GM12878 (cell line): ENCODE measurements around the gene DNAH9. TPM values are rescaled to one million over a fixed set of nuclear protein-coding genes. Genes with fewer than 3 reads are reported as not detected.

Source experiments
- ATAC-seq: fragments of 200-7000 bp; cut with Tn5 transposase; 3 replicates; pipeline ENCODE4 v1.9.1; 2020; ENCODE audit warnings: mild to moderate bottlenecking, moderate library complexity
- BruUV-seq: library from RNA; stranded (reverse); fragments of 400-500 nt; replicated peaks from 2 replicates; lab custom pipeline; 2021; lab: Mats Ljungman, UMichigan
- CTCF ChIA-PET: fragments of 300-600 bp; sonication (Branson Sonifier 250); formaldehyde crosslinking; extraction: SDS; loops from one replicate; lab custom pipeline; 2021; ENCODE audit warnings: inconsistent platforms; lab: Yijun Ruan, JAX
- POLR2A ChIA-PET: fragments of 350-600 bp; formaldehyde crosslinking; extraction: SDS; loops from one replicate; lab custom pipeline; 2021; ENCODE audit warnings: inconsistent platforms; lab: Charles Lee
- RAD21 ChIA-PET: fragments of 300-600 bp; sonication (Branson Sonifier 250); formaldehyde crosslinking; loops from one replicate; lab custom pipeline; 2023; ENCODE audit warnings: antibody characterized with exemption; ENCODE audit not compliant: unreplicated experiment; lab: Charles Lee
- SMC1A ChIA-PET: fragments of 300-600 bp; sonication (Branson Sonifier 250); formaldehyde crosslinking; loops from one replicate; lab custom pipeline; 2023; ENCODE audit not compliant: unreplicated experiment, uncharacterized antibody; lab: Charles Lee
- DNase-seq: peaks from one replicate; pipeline ENCODE4 v3.0.0-alpha.2; 2011; ENCODE audit warnings: low read depth, low spot score
- FAIRE-seq: peaks from 3 replicates; lab custom pipeline; 2011; peaks lifted over from hg19 to GRCh38; lab: Jason Lieb, UNC
- H2AFZ ChIP-seq: 2 replicates; pipeline ENCODE4 v1.6.0; 2011; ENCODE audit warnings: low read depth, low read length, control low read depth; ENCODE audit not compliant: control insufficient read depth
- H3K27ac ChIP-seq: 2 replicates; pipeline ENCODE4 v1.5.1; 2011; ENCODE audit warnings: control low read depth; ENCODE audit not compliant: control insufficient read depth, insufficient read depth
- H3K27me3 ChIP-seq, 2 experiments: replicated peaks in 1 of 2; 2 replicates each; pipeline versions ENCODE4 v1.6.0 to v1.6.1; 2011; ENCODE audit warnings: low read length in 1 of 2; ENCODE audit not compliant: control insufficient read depth in 2 of 2, insufficient read depth in 2 of 2
- H3K36me3 ChIP-seq, 2 experiments: 2 replicates each; pipeline ENCODE4 v1.5.1; 2011; ENCODE audit warnings: low read length in 1 of 2; ENCODE audit not compliant: control insufficient read depth in 2 of 2, insufficient read depth in 2 of 2
- H3K4me1 ChIP-seq: 2 replicates; pipeline ENCODE4 v1.6.1; 2011; ENCODE audit warnings: mild to moderate bottlenecking, low read length, moderate library complexity, mixed read lengths; ENCODE audit not compliant: control insufficient read depth, insufficient read depth
- H3K4me2 ChIP-seq: 2 replicates; pipeline ENCODE4 v1.6.0; 2011; ENCODE audit warnings: control low read depth; ENCODE audit not compliant: control insufficient read depth, insufficient read depth
- H3K4me3 ChIP-seq: fragments of 200-600 bp; sonication (generic); 2 replicates; pipeline ENCODE4 v1.5.1; 2016
- H3K79me2 ChIP-seq: 2 replicates; pipeline ENCODE4 v1.6.0; 2011; ENCODE audit warnings: low read length; ENCODE audit not compliant: control insufficient read depth, insufficient read depth
- H3K9ac ChIP-seq: 2 replicates; pipeline ENCODE4 v1.8.0; 2011; ENCODE audit warnings: low read length, control low read depth, mixed read lengths; ENCODE audit not compliant: control insufficient read depth, insufficient read depth
- H3K9me3 ChIP-seq: replicated peaks from 3 replicates; pipeline ENCODE4 v1.5.1; 2011; ENCODE audit warnings: mild to moderate bottlenecking, low read length; ENCODE audit not compliant: control insufficient read depth, insufficient read depth
- H4K20me1 ChIP-seq: 2 replicates; pipeline ENCODE4 v1.6.0; 2011; ENCODE audit not compliant: control insufficient read depth, insufficient read depth
- BHLHE40 ChIP-seq, 2 experiments: fragments of 450-650 bp in 1 of 2; IDR thresholded peaks; 2 replicates each; pipeline ENCODE4 v1.6.1; 2011 to 2017; ENCODE audit warnings: low read depth in 2 of 2, borderline replicate concordance in 1 of 2, improper control_type of control experiment in 1 of 2, low read length in 1 of 2, mild to moderate bottlenecking in 1 of 2
- BMI1 ChIP-seq: fragments of 450-650 bp; IDR thresholded peaks from 2 replicates; pipeline ENCODE4 v1.6.1; 2016; ENCODE audit warnings: mild to moderate bottlenecking, moderate library complexity, borderline replicate concordance
- BRCA1 ChIP-seq: IDR thresholded peaks from 2 replicates; pipeline ENCODE4 v1.6.1; 2011; ENCODE audit warnings: low read depth, low read length, improper control_type of control experiment
- CHD2 ChIP-seq: IDR thresholded peaks from 2 replicates; pipeline ENCODE4 v1.6.1; 2011; ENCODE audit warnings: low read depth, low read length, improper control_type of control experiment, borderline replicate concordance
- E2F4 ChIP-seq: IDR thresholded peaks from 2 replicates; pipeline ENCODE4 v1.6.1; 2012; ENCODE audit warnings: low read depth, low read length, improper control_type of control experiment
- SMAD5 ChIP-seq: IDR thresholded peaks from 2 replicates; pipeline ENCODE4 v1.6.1; 2016; ENCODE audit warnings: antibody characterized with exemption, low read depth
- STAT3 ChIP-seq: IDR thresholded peaks from 2 replicates; pipeline ENCODE4 v1.6.1; 2011; ENCODE audit warnings: low read depth, low read length, improper control_type of control experiment
- YBX1 ChIP-seq: fragments of 450-650 bp; IDR thresholded peaks from 2 replicates; pipeline ENCODE4 v1.6.1; 2016; ENCODE audit warnings: antibody characterized with exemption
- ZNF217 ChIP-seq: fragments of 450-650 bp; IDR thresholded peaks from 2 replicates; pipeline ENCODE4 v1.6.1; 2017; ENCODE audit warnings: antibody characterized with exemption, mild to moderate bottlenecking
- WGBS: methylation state at CpG from one replicate; pipeline ENCODE4 v1.1.6; 2016; ENCODE audit warnings: low lambda C conversion rate; ENCODE audit not compliant: insufficient replicate concordance, insufficient coverage; ENCODE audit errors: missing lambda C conversion rate; 5-methylcytosine and 5-hydroxymethylcytosine counted together
- in situ Hi-C: fragments of 300-500 bp; cut with MboI; formaldehyde crosslinking; loops from 9 replicates; pipeline ENCODE4 v1.14.3; 2018; ENCODE audit warnings: mixed read lengths
- intact Hi-C: fragments of 100-400 bp; cut with micrococcal nuclease; formaldehyde crosslinking; loops from one replicate; pipeline ENCODE4 v1.14.2; 2022; ENCODE audit not compliant: unreplicated experiment
- polyA plus RNA-seq, 11 experiments: library from polyadenylated mRNA; depleted of rRNA in 4 of 11; unstranded in 6 of 11; stranded (reverse) in 5 of 11; fragments of >200 nt; fragmentation: Nextera tagmentation in 4 of 11; fragmentation: Illumina TruSeq in 1 of 11; extraction: Ambion mirVana in 4 of 11; extraction: Trizol in 1 of 11; gene quantifications; 1 replicate in 1 of 11; 2 replicates in 10 of 11; pipeline versions ENCODE4 v1.2.1 to v1.2.3, GENCODE V29; 2011 to 2016; ENCODE audit warnings: inconsistent platforms in 2 of 11, missing spikeins in 2 of 11, low read depth in 1 of 11
- total RNA-seq, 4 experiments: library from RNA; depleted of rRNA in 3 of 4; stranded (reverse); fragments of >200 nt in 3 of 4; fragmentation: Illumina TruSeq in 1 of 4; extraction: Trizol in 1 of 4; gene quantifications; 2 replicates each; pipeline versions ENCODE4 v1.2.1 to v1.2.3, GENCODE V29; 2013 to 2021
- TF ChIP-seq, protein P1 (sequence below): IDR thresholded peaks from 2 replicates; pipeline ENCODE4 v1.6.1; 2011; ENCODE audit warnings: borderline replicate concordance, low read depth, mild to moderate bottlenecking, moderate library complexity, low read length; ENCODE audit not compliant: insufficient read depth, poor library complexity, severe bottlenecking

The DNAH9 gene
- total and polyA plus RNA-seq, 10 of the 15 experiments (the other 5 are each of a cell fraction or from before 2014, with no cell fraction given) = 0.10 to 0.40 (median 0.19) TPM; not detected in 7

DNA sequence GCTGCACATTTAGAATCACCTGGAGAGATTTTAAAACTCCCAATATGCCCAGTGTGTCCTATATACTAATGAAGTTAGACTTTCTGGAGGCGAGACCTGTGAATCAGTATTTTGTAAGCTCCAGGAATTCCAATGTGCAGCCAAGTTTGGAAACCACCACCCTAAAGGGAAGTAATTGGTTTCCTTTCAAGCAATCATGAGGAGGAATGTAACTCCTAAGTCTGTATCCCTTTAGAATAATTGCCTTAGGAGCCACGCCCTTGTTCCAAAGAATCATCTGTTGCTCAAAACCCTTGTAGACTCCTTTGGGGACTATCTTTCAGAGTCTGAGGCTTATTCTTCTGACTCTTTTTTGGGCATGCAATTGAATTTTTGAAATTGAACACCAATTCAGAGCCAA is 84.4 kb downstream of the DNAH9 start:
- intact Hi-C loops = no loop called here
- FAIRE-seq = no peak

More for the DNA sequence above, 84.4 kb downstream of the DNAH9 start:
- no peaks in the 10 kb centered on the region for H3K27me3 ChIP-seq
- no peaks in the 10 kb centered on the region for H4K20me1 ChIP-seq
- RAD21 ChIA-PET = no interaction called here
- in situ Hi-C loops = no loop called here
- no peak overlapping the region for H3K4me2 ChIP-seq
- no peaks in the 10 kb centered on the region for H3K36me3 ChIP-seq
- no peaks in the 10 kb centered on the region for H3K79me2 ChIP-seq
- H3K27ac ChIP-seq = no peak overlapping the region
- ATAC-seq (no peak), DNase-seq (no peak)
- 0% methylated on average over 2 of the region's 2 CpGs for WGBS
- no peak overlapping the region for H3K9ac ChIP-seq
- CTCF ChIA-PET = no interaction called here
- no peak overlapping the region for H2AFZ ChIP-seq
- TF ChIP-seq BMI1 (no peak), YBX1 (no peak), ZNF217 (no peak), STAT3 (no peak), BHLHE40 (IDR thresholded peaks at IDR 0.05; ENCODE audit: borderline replicate concordance in 1 of 2, low read depth in 2 of 2, low read length in 1 of 2) (no peak), SMAD5 (no peak), E2F4 (no peak), BRCA1 (no peak), CHD2 (no peak)
- TF ChIP-seq, protein P1, sequence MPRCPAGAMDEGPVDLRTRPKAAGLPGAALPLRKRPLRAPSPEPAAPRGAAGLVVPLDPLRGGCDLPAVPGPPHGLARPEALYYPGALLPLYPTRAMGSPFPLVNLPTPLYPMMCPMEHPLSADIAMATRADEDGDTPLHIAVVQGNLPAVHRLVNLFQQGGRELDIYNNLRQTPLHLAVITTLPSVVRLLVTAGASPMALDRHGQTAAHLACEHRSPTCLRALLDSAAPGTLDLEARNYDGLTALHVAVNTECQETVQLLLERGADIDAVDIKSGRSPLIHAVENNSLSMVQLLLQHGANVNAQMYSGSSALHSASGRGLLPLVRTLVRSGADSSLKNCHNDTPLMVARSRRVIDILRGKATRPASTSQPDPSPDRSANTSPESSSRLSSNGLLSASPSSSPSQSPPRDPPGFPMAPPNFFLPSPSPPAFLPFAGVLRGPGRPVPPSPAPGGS = no peak
- no peaks in the 10 kb centered on the region; the same call in 2 of the 3 replicates for H3K9me3 ChIP-seq
- SMC1A ChIA-PET = no interaction called here
- POLR2A ChIA-PET = no interaction called here
- no peak overlapping the region for H3K4me3 ChIP-seq
- H3K4me1 ChIP-seq = no peaks in the 10 kb centered on the region
- no TSS peak for BruUV-seq
